ENCODE data around the gene JOSD2.

JOSD2 gene

DNA sequence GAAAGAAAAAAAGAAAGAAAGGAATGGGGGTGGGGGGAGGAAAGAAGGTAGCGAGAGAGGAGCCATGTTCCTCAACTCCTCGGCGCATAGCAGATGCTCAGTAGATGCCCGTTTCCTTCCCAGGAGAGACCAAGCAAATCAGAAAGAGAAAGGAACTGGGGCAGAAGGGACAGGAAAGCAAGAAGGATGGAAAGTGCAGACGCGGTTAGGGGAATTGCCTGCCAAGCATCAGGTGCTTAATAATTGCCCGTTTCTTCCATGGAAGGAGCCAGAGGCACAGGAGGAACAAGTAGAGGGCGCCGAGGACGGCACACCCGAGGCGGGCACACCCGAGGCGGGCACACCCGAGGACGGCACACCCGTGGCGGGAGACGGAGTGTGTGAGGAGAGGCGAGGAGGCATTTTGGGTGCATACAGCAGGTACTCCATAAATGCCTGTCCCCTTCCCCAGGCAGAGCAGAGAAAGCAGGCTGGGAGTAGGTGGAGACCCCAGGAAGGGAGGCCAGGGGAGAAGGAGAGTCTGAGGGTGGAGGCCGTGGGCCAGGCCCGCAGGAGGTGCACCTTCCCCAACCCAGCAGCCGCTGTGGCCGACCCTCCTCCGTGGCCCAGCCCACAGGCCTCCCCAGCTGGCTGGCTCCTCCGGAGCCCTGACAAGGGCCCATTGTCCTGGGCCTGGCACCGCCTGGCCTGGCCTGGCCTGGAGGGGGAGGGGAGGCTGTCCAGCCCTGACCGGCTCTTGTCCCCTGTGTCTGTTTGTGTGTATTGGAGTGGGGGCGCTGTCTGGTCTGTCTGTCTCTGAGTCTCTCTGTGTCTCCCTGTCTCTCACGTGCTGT lies 14.6 kb downstream of the JOSD2 start:
- Histone ChIP-seq H3K9ac (ENCODE audit: low read depth, low read length) (no peak overlapping the region), H3K27me3 (ENCODE audit: control insufficient read depth, insufficient read depth, low read length) (peaks cover 84% of the 10 kb centered on the region)

DNA sequence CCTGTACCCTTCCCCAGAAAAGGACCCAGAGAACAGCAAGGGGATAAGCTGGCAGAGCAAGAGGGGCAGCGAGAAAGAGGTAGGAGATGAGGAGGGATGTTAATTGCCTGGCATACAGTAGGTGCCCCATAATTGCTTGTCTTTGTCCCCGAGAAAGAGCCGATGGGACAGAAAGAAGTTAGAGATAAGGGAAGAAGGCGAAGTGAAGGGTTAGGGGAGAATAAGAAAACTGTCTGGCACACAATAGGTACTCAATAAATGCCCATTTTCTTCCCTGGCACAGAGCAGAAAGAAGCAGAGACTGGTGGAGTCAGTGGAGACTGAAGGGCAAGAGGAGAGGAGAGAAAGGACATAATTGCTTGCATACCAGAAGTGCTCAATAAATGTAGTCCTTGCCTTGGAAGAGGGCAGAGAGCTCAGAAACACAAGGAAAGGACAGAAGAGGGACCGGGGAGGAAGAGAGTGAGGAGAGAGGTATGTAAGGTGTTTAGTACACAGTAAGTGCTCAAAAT lies 15.9 kb downstream of the JOSD2 start:
- Histone ChIP-seq H3K4me3 (ENCODE audit: low read depth, low read length) (no peak overlapping the region), H3K9me3 (ENCODE audit: control insufficient read depth, insufficient read depth, low read length) (no peaks in the 10 kb centered on the region), H3K9ac (ENCODE audit: low read depth, low read length) (no peak overlapping the region), H3K36me3 (ENCODE audit: control insufficient read depth, insufficient read depth, low read length) (no peaks in the 10 kb centered on the region), H3K27me3 (ENCODE audit: control insufficient read depth, insufficient read depth, low read length) (peaks cover 92% of the 10 kb centered on the region), H3K4me1 (ENCODE audit: control insufficient read depth, insufficient read depth, low read length) (peaks cover 5% of the 10 kb centered on the region)

More for the DNA sequence above, 14.6 kb downstream of the JOSD2 start:
- H3K4me3 ChIP-seq (ENCODE audit: low read depth, low read length), result no peak overlapping the region
- no peaks in the 10 kb centered on the region for H3K9me3 ChIP-seq (ENCODE audit: control insufficient read depth, insufficient read depth, low read length)
- no peaks in the 10 kb centered on the region for H3K36me3 ChIP-seq (ENCODE audit: control insufficient read depth, insufficient read depth, low read length)
- H3K4me1 ChIP-seq (ENCODE audit: control insufficient read depth, insufficient read depth, low read length), result peaks cover 4% of the 10 kb centered on the region

- Histone ChIP-seq H3K36me3 (ENCODE audit: control insufficient read depth, insufficient read depth, low read length) (no peaks in the 10 kb centered on the region), H3K4me1 (ENCODE audit: control insufficient read depth, insufficient read depth, low read length) (peaks cover 3% of the 10 kb centered on the region), H3K27me3 (ENCODE audit: control insufficient read depth, insufficient read depth, low read length) (peaks cover 91% of the 10 kb centered on the region), H3K4me3 (ENCODE audit: low read depth, low read length) (no peak overlapping the region), H3K9ac (ENCODE audit: low read depth, low read length) (no peak overlapping the region), H3K9me3 (ENCODE audit: control insufficient read depth, insufficient read depth, low read length) (no peaks in the 10 kb centered on the region)
Observed at GRCh38 chr19:50494186-50495019, 16.6 kb downstream of the JOSD2 start.

- H3K4me3 ChIP-seq (ENCODE audit: low read depth, low read length), result no peak overlapping the region
- peaks cover 91% of the 10 kb centered on the region for H3K27me3 ChIP-seq (ENCODE audit: control insufficient read depth, insufficient read depth, low read length)
- H3K36me3 ChIP-seq (ENCODE audit: control insufficient read depth, insufficient read depth, low read length), result no peaks in the 10 kb centered on the region
- no peaks in the 10 kb centered on the region for H3K9me3 ChIP-seq (ENCODE audit: control insufficient read depth, insufficient read depth, low read length)
- H3K9ac ChIP-seq (ENCODE audit: low read depth, low read length), result no peak overlapping the region
- peaks cover 3% of the 10 kb centered on the region for H3K4me1 ChIP-seq (ENCODE audit: control insufficient read depth, insufficient read depth, low read length)
Observed at GRCh38 chr19:50493171-50493570, 17.8 kb downstream of the JOSD2 start.

DNA sequence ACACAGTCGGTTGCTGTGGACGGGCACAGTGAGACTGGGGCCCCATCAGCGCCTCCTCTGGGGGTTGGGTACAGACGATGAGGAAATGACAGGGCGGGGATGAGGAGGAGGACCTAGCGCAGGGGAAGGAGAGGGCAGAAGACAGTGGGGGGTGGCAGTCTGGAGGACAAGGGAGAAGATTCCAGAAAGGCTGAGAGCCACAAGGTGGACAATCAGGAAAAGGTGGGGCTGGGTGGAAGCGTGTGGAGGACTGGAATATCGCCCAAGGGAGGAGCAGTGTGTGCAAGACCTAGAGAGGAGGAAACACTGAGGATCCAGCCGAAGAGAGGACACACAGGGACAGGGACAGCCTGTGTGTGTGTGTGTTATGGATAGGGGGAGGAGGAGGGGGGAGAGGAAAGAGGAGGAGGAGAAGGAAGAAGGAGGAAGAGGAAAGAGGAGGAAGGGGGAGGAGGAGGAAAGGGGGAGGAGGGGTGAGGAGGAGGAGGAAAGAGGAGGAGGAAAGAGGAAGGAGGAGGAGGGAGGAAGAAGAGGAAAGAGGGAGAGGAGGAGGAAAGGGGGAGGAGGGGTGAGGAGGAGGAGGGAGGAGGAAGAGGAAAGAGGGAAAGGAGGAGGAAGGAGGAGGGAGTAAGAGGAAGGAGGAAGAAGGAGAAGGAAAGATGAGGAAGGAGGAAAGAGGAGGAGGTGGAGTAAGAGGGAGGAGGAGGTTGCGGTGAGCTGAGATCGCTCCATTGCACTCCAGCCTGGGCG lies 18.5 kb downstream of the JOSD2 start:
- H3K27me3 ChIP-seq (ENCODE audit: control insufficient read depth, insufficient read depth, low read length), result peaks cover 89% of the 10 kb centered on the region
- H3K36me3 ChIP-seq (ENCODE audit: control insufficient read depth, insufficient read depth, low read length), result no peaks in the 10 kb centered on the region
- H3K9ac ChIP-seq (ENCODE audit: low read depth, low read length), result no peak overlapping the region
- peaks cover 3% of the 10 kb centered on the region for H3K4me1 ChIP-seq (ENCODE audit: control insufficient read depth, insufficient read depth, low read length)
- peak overlapping the region; percentile 20 for H3K4me3 ChIP-seq (ENCODE audit: low read depth, low read length)
- H3K9me3 ChIP-seq (ENCODE audit: control insufficient read depth, insufficient read depth, low read length), result no peaks in the 10 kb centered on the region

DNA sequence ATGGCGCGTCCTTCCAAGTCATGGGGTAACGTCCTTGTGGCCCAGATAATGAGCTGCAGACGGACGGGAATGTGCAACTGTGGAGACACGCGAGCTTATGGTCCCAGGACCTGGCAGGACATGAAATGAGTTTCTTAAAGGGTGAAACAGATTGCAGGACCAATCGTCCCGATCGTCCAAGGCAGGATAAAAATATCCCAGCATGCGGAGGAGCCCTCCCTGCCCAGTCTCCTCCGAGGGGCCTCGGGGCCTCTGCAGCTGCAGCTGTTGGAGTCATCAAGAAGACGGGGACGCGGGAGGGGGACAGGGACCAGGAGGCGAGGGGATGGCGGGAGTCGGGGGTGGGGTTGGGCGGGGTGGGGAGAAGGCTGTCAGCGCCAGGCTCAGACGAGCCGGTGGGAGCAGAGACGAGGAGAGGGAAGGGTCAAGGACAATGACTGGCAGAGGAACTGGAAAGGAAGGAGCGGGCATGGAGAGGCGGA lies 20.0 kb downstream of the JOSD2 start:
- H3K36me3 ChIP-seq (ENCODE audit: control insufficient read depth, insufficient read depth, low read length), result no peaks in the 10 kb centered on the region
- H3K4me3 ChIP-seq (ENCODE audit: low read depth, low read length), result peak overlapping the region; percentile 18
- peaks cover 3% of the 10 kb centered on the region for H3K4me1 ChIP-seq (ENCODE audit: control insufficient read depth, insufficient read depth, low read length)
- peaks cover 87% of the 10 kb centered on the region for H3K27me3 ChIP-seq (ENCODE audit: control insufficient read depth, insufficient read depth, low read length)
- H3K9me3 ChIP-seq (ENCODE audit: control insufficient read depth, insufficient read depth, low read length), result peaks cover 8% of the 10 kb centered on the region
- H3K9ac ChIP-seq (ENCODE audit: low read depth, low read length), result no peak overlapping the region

- H3K9ac ChIP-seq (ENCODE audit: low read depth, low read length), result no peak overlapping the region
- H3K4me1 ChIP-seq (ENCODE audit: control insufficient read depth, insufficient read depth, low read length), result peaks cover 3% of the 10 kb centered on the region
- H3K4me3 ChIP-seq (ENCODE audit: low read depth, low read length), result peak overlapping the region; percentile 4
- H3K9me3 ChIP-seq (ENCODE audit: control insufficient read depth, insufficient read depth, low read length), result peaks cover 12% of the 10 kb centered on the region
- H3K27me3 ChIP-seq (ENCODE audit: control insufficient read depth, insufficient read depth, low read length), result peaks cover 85% of the 10 kb centered on the region
- H3K36me3 ChIP-seq (ENCODE audit: control insufficient read depth, insufficient read depth, low read length), result peaks cover 2% of the 10 kb centered on the region
Observed at GRCh38 chr19:50490411-50490811, 20.6 kb downstream of the JOSD2 start.

DNA sequence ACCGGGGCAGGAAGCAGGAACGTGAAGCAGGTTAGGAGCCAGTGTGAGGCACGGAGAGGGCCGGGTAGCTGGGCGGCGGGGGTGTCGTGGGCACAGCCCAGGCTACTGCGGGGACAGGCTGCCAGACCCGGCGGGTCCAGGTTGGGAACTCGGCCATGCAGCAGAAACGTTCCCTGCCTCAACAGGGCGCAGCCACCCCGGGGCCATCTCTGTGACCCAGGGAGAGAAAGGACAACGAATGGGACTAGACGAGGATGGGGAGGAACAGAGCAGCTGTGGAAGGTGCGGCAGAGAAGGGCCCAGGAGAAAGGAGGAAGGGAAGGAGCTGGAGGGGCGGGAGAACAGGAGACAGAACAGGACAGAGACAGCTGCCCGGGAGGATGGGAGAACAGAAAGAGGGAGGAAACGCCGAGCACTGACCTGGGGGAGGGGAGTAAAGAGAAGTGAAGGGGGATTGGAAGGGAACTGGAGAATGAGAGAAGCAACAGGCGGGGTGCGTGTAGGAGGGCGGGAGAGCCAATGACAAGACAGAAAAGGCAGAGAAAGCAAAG lies 21.5 kb downstream of the JOSD2 start:
- no peak overlapping the region for H3K9ac ChIP-seq (ENCODE audit: low read depth, low read length)
- peaks cover 2% of the 10 kb centered on the region for H3K36me3 ChIP-seq (ENCODE audit: control insufficient read depth, insufficient read depth, low read length)
- H3K9me3 ChIP-seq (ENCODE audit: control insufficient read depth, insufficient read depth, low read length), result peaks cover 12% of the 10 kb centered on the region
- peaks cover 3% of the 10 kb centered on the region for H3K4me1 ChIP-seq (ENCODE audit: control insufficient read depth, insufficient read depth, low read length)
- H3K4me3 ChIP-seq (ENCODE audit: low read depth, low read length), result peak overlapping the region; percentile 26
- peaks cover 76% of the 10 kb centered on the region for H3K27me3 ChIP-seq (ENCODE audit: control insufficient read depth, insufficient read depth, low read length)

- H3K4me1 ChIP-seq (ENCODE audit: control insufficient read depth, insufficient read depth, low read length), result peaks cover 3% of the 10 kb centered on the region
- no peak overlapping the region for H3K9ac ChIP-seq (ENCODE audit: low read depth, low read length)
- H3K4me3 ChIP-seq (ENCODE audit: low read depth, low read length), result peak overlapping the region; percentile 26
- H3K27me3 ChIP-seq (ENCODE audit: control insufficient read depth, insufficient read depth, low read length), result peaks cover 69% of the 10 kb centered on the region
- H3K9me3 ChIP-seq (ENCODE audit: control insufficient read depth, insufficient read depth, low read length), result peaks cover 12% of the 10 kb centered on the region
- H3K36me3 ChIP-seq (ENCODE audit: control insufficient read depth, insufficient read depth, low read length), result peaks cover 2% of the 10 kb centered on the region
Observed at GRCh38 chr19:50488389-50489194, 22.4 kb downstream of the JOSD2 start.

GRCh38 chr19:50486823-50487515 lies 24.0 kb downstream of the JOSD2 start:
- peaks cover 12% of the 10 kb centered on the region for H3K9me3 ChIP-seq (ENCODE audit: control insufficient read depth, insufficient read depth, low read length)
- H3K4me1 ChIP-seq (ENCODE audit: control insufficient read depth, insufficient read depth, low read length), result peaks cover 3% of the 10 kb centered on the region
- peaks cover 9% of the 10 kb centered on the region for H3K36me3 ChIP-seq (ENCODE audit: control insufficient read depth, insufficient read depth, low read length)
- H3K27me3 ChIP-seq (ENCODE audit: control insufficient read depth, insufficient read depth, low read length), result peaks cover 53% of the 10 kb centered on the region
- no peak overlapping the region for H3K4me3 ChIP-seq (ENCODE audit: low read depth, low read length)
- H3K9ac ChIP-seq (ENCODE audit: low read depth, low read length), result no peak overlapping the region
